Memory B cell (primary cell): ENCODE measurements around the gene CHCHD1.
"Not testable (repeated sequence)": the region's sequence is repeated elsewhere in the genome, so short reads cannot be mapped to it uniquely, and the experiment has no call there.

Experiments
- ATAC-seq: fragments of 150-1000 bp; cut with Tn5 transposase; 2 replicates; pipeline ENCODE4 v1.10.0; 2021; ENCODE audit warnings: low read depth, mild to moderate bottlenecking, moderate library complexity
- DNase-seq, 2 donors: peaks; one replicate each; pipeline ENCODE4 v3.0.0; 2022; ENCODE audit warnings: low spot score in 2 of 2
- H3K27ac Mint-ChIP-seq: one replicate; pipeline ENCODE4 v1.8.0; 2022; ENCODE audit warnings: mild to moderate bottlenecking, moderate library complexity, mixed read lengths
- H3K27me3 Mint-ChIP-seq: one replicate; pipeline ENCODE4 v1.8.0; 2022; ENCODE audit warnings: mixed read lengths
- H3K36me3 Mint-ChIP-seq: one replicate; pipeline ENCODE4 v1.8.0; 2022; ENCODE audit warnings: mild to moderate bottlenecking, mixed read lengths
- H3K4me1 Mint-ChIP-seq: one replicate; pipeline ENCODE4 v1.8.0; 2022; ENCODE audit warnings: mixed read lengths
- H3K4me3 Mint-ChIP-seq: one replicate; pipeline ENCODE4 v1.8.0; 2022; ENCODE audit warnings: mild to moderate bottlenecking, moderate library complexity, mixed read lengths
- H3K9me3 Mint-ChIP-seq: one replicate; pipeline ENCODE4 v1.8.0; 2022; ENCODE audit warnings: mixed read lengths

The CHCHD1 gene

GRCh38 chr10:73819081-73819480 is 37.2 kb downstream of the CHCHD1 start:
- ATAC-seq (no peak), DNase-seq (no peak)
- Mint-ChIP-seq H3K9me3 (no peaks in the 10 kb centered on the region), H3K27ac (no peak overlapping the region), H3K4me1 (no peaks in the 10 kb centered on the region), H3K4me3 (no peak overlapping the region), H3K27me3 (no peaks in the 10 kb centered on the region), H3K36me3 (peaks cover 18% of the 10 kb centered on the region)

- DNase-seq (no peak), ATAC-seq (no peak)
Measured at GRCh38 chr10:73819513-73820093, 37.8 kb downstream of the CHCHD1 start.

GRCh38 chr10:73823391-73823790 is 41.5 kb downstream of the CHCHD1 start:
- peaks cover 21% of the 10 kb centered on the region for H3K36me3 Mint-ChIP-seq
- ATAC-seq (no peak), DNase-seq (no peak)
- no peak overlapping the region for H3K4me3 Mint-ChIP-seq
- H3K27ac Mint-ChIP-seq = no peak overlapping the region
- no peaks in the 10 kb centered on the region for H3K4me1 Mint-ChIP-seq
- H3K27me3 Mint-ChIP-seq = no peaks in the 10 kb centered on the region
- H3K9me3 Mint-ChIP-seq = no peaks in the 10 kb centered on the region

More at GRCh38 chr10:73819513-73820093, 37.8 kb downstream of the CHCHD1 start:
- no peaks in the 10 kb centered on the region for H3K9me3 Mint-ChIP-seq
- no peaks in the 10 kb centered on the region for H3K27me3 Mint-ChIP-seq
- H3K4me1 Mint-ChIP-seq = no peaks in the 10 kb centered on the region
- H3K36me3 Mint-ChIP-seq = peaks cover 18% of the 10 kb centered on the region
- no peak overlapping the region for H3K27ac Mint-ChIP-seq
- H3K4me3 Mint-ChIP-seq = no peak overlapping the region

- ATAC-seq (no peak), DNase-seq (no peak)
- no peaks in the 10 kb centered on the region for H3K27me3 Mint-ChIP-seq
- H3K36me3 Mint-ChIP-seq = peaks cover 21% of the 10 kb centered on the region
- H3K4me1 Mint-ChIP-seq = no peaks in the 10 kb centered on the region
- no peak overlapping the region for H3K4me3 Mint-ChIP-seq
- no peak overlapping the region for H3K27ac Mint-ChIP-seq
- H3K9me3 Mint-ChIP-seq = no peaks in the 10 kb centered on the region
Measured at GRCh38 chr10:73824146-73824725, 42.4 kb downstream of the CHCHD1 start.

- ATAC-seq (no peak), DNase-seq (no peak)
- Mint-ChIP-seq H3K4me1 (no peaks in the 10 kb centered on the region), H3K27ac (peak overlapping the region; percentile 12), H3K4me3 (no peak overlapping the region), H3K9me3 (no peaks in the 10 kb centered on the region), H3K27me3 (no peaks in the 10 kb centered on the region), H3K36me3 (peaks cover 14% of the 10 kb centered on the region)
Measured at GRCh38 chr10:73827346-73828089, 45.7 kb downstream of the CHCHD1 start.

- Mint-ChIP-seq H3K4me1 (no peaks in the 10 kb centered on the region), H3K36me3 (peaks cover 12% of the 10 kb centered on the region), H3K27ac (peak overlapping the region; percentile 12), H3K4me3 (no peak overlapping the region), H3K9me3 (no peaks in the 10 kb centered on the region), H3K27me3 (no peaks in the 10 kb centered on the region)
- no peak for DNase-seq
- no peak for ATAC-seq
Measured at GRCh38 chr10:73828161-73828560, 46.3 kb downstream of the CHCHD1 start.

- ATAC-seq, DNase-seq, H3K27ac Mint-ChIP-seq, H3K27me3 Mint-ChIP-seq, H3K4me1 Mint-ChIP-seq, H3K4me3 Mint-ChIP-seq, H3K9me3 Mint-ChIP-seq: not testable (repeated sequence)
- H3K36me3 Mint-ChIP-seq = peaks cover 12% of the 10 kb centered on the region
Measured at GRCh38 chr10:73829090-73829489, 47.2 kb downstream of the CHCHD1 start.
